K562 (cell line): ENCODE data around the gene MICU1. TPM values are rescaled to one million over a fixed set of nuclear protein-coding genes. Genes with fewer than 3 reads are reported as not detected.

Source experiments
- ATAC-seq: fragments of 200-7000 bp; cut with Tn5 transposase; 3 replicates; pipeline ENCODE4 v1.9.1; 2020; ENCODE audit warnings: moderate library complexity
- BruUV-seq: library from RNA; stranded (reverse); fragments of 400-500 nt; replicated peaks from 2 replicates; lab custom pipeline; 2021; lab: Mats Ljungman, UMichigan
- CTCF ChIA-PET: fragments of 300-600 bp; formaldehyde crosslinking; extraction: SDS; loops from one replicate; lab custom pipeline; 2021; ENCODE audit warnings: low intra/inter-chr PET ratio; lab: Yijun Ruan, JAX
- POLR2A ChIA-PET: fragments of 300-600, 350-650 bp; sonication (Branson Sonifier 250); formaldehyde crosslinking; extraction: SDS; loops from one replicate; lab custom pipeline; 2021; ENCODE audit warnings: antibody characterized with exemption, inconsistent platforms; lab: Yijun Ruan, JAX
- DNase-seq, 4 experiments: peaks; one replicate each; pipeline versions ENCODE4 v3.0.0 to v3.0.0-alpha.2; 2011 to 2018; ENCODE audit warnings: low spot score in 3 of 4, mixed read lengths in 3 of 4; ENCODE audit errors: extremely low read depth in 1 of 4
- FAIRE-seq: peaks from 2 replicates; lab custom pipeline; 2011; peaks lifted over from hg19 to GRCh38; lab: Jason Lieb, UNC
- H2AFZ ChIP-seq: 2 replicates; pipeline ENCODE4 v1.6.0; 2011; ENCODE audit warnings: low read depth, low read length, control low read depth, inconsistent platforms
- H3K27ac ChIP-seq: fragments of 200-600 bp; 3 replicates; pipeline ENCODE4 v1.8.0; 2011; ENCODE audit warnings: low read depth, mild to moderate bottlenecking, control low read depth, inconsistent platforms, low read length, moderate library complexity, mixed read lengths; ENCODE audit errors: extremely low read depth
- H3K27me3 ChIP-seq, 2 experiments: fragments of 300-600 bp in 1 of 2; 2 replicates in 1 of 2; 3 replicates in 1 of 2; pipeline versions ENCODE4 v1.6.0 to v1.8.0; 2011; ENCODE audit warnings: inconsistent platforms in 2 of 2, low read length in 2 of 2, mild to moderate bottlenecking in 1 of 2, mixed read lengths in 1 of 2, moderate library complexity in 1 of 2; ENCODE audit not compliant: control insufficient read depth in 2 of 2, insufficient read depth in 2 of 2
- H3K36me3 ChIP-seq: fragments of 300-600 bp; 3 replicates; pipeline ENCODE4 v1.8.0; 2011; ENCODE audit warnings: mild to moderate bottlenecking, low read length, inconsistent platforms; ENCODE audit not compliant: control insufficient read depth, insufficient read depth
- H3K4me1 ChIP-seq, 2 experiments: fragments of 200-600 bp in 1 of 2; replicated peaks in 1 of 2; 2 replicates in 1 of 2; 3 replicates in 1 of 2; pipeline versions ENCODE4 v1.5.1 to v1.8.0; 2011; ENCODE audit warnings: inconsistent platforms in 2 of 2, low read length in 2 of 2, mild to moderate bottlenecking in 1 of 2, mixed read lengths in 1 of 2, moderate library complexity in 1 of 2; ENCODE audit not compliant: control insufficient read depth in 2 of 2, insufficient read depth in 2 of 2
- H3K4me2 ChIP-seq: 2 replicates; pipeline ENCODE4 v1.6.1; 2011; ENCODE audit warnings: low read length, control low read depth, inconsistent platforms, mixed read lengths; ENCODE audit not compliant: insufficient read depth
- H3K4me3 ChIP-seq: fragments of 200-600 bp; sonication (generic), shearing (Covaris generic); 2 replicates; pipeline ENCODE4 v1.5.1; 2016; ENCODE audit warnings: control low read depth, inconsistent platforms
- H3K79me2 ChIP-seq: fragments of 200-600 bp; 3 replicates; pipeline ENCODE4 v1.8.0; 2011; ENCODE audit warnings: low read length, inconsistent platforms; ENCODE audit not compliant: control insufficient read depth, insufficient read depth
- H3K9ac ChIP-seq, 2 experiments: 2 replicates each; pipeline versions ENCODE4 v1.6.0 to v1.6.1; 2011; ENCODE audit warnings: low read depth in 2 of 2, low read length in 2 of 2, control low read depth in 1 of 2, inconsistent platforms in 1 of 2, mild to moderate bottlenecking in 1 of 2, mixed read lengths in 1 of 2; ENCODE audit not compliant: insufficient read depth in 1 of 2
- H3K9me1 ChIP-seq: one replicate; pipeline ENCODE4 v1.6.0; 2011; ENCODE audit warnings: inconsistent platforms, mild to moderate bottlenecking, low read length, moderate library complexity; ENCODE audit not compliant: control insufficient read depth, insufficient read depth
- H3K9me3 ChIP-seq: replicated peaks from 2 replicates; pipeline ENCODE4 v1.5.1; 2011; ENCODE audit warnings: low read depth, low read length, inconsistent platforms; ENCODE audit not compliant: control insufficient read depth, insufficient read depth
- H4K20me1 ChIP-seq: replicated peaks from 2 replicates; pipeline ENCODE4 v1.6.1; 2011; ENCODE audit warnings: low read length, inconsistent platforms, mixed read lengths; ENCODE audit not compliant: control insufficient read depth, insufficient read depth
- FOXK2 ChIP-seq, 2 experiments: fragments of 450-650 bp; IDR thresholded peaks in 1 of 2; conservative IDR thresholded peaks in 1 of 2; 2 replicates each; pipeline ENCODE4 v1.6.1; 2016; ENCODE audit warnings: low read depth in 2 of 2, mild to moderate bottlenecking in 1 of 2
- UBTF ChIP-seq, 2 experiments: IDR thresholded peaks; 2 replicates each; pipeline ENCODE4 v1.6.1; 2012; ENCODE audit warnings: improper control_type of control experiment in 2 of 2, low read depth in 2 of 2, low read length in 2 of 2, borderline replicate concordance in 1 of 2
- WGBS: fragments of 100-300 bp; shearing (Covaris generic); methylation state at CpG from one replicate; pipeline ENCODE4 v1.1.6; 2016; ENCODE audit warnings: low coverage, mixed read lengths; ENCODE audit not compliant: insufficient coverage; ENCODE audit errors: missing lambda C conversion rate; 5-methylcytosine and 5-hydroxymethylcytosine counted together
- in situ Hi-C: fragments of 300-500 bp; cut with MboI; formaldehyde crosslinking; loops from 4 replicates; pipeline ENCODE4 v1.15.0; 2018; ENCODE audit warnings: inconsistent platforms, mixed read lengths
- intact Hi-C: fragments of 100-400 bp; cut with micrococcal nuclease; formaldehyde crosslinking; loops from 2 replicates; pipeline ENCODE4 v1.14.2; 2022
- polyA plus RNA-seq, 8 experiments: library from polyadenylated mRNA; depleted of rRNA in 4 of 8; stranded (reverse) in 5 of 8; unstranded in 3 of 8; fragments of >200 nt; fragmentation: Nextera tagmentation in 2 of 8; fragmentation: Illumina TruSeq in 1 of 8; extraction: Ambion mirVana in 2 of 8; extraction: Trizol in 1 of 8; gene quantifications; 2 replicates each; pipeline versions ENCODE4 v1.2.1 to v1.2.3, GENCODE V29; 2011 to 2014; ENCODE audit warnings: inconsistent platforms in 1 of 8, missing spikeins in 1 of 8
- total RNA-seq, 7 experiments: library from RNA; depleted of rRNA in 6 of 7; stranded (reverse); fragments of >200 nt in 6 of 7; fragmentation: Illumina TruSeq in 2 of 7; extraction: Trizol in 2 of 7; gene quantifications; 2 replicates each; pipeline versions ENCODE4 v1.2.1 to v1.2.3, GENCODE V29; 2011 to 2021; ENCODE audit warnings: low replicate concordance in 1 of 7

MICU1 gene
- total and polyA plus RNA-seq, 9 of the 15 experiments (the other 6 are each of a cell fraction or from before 2014, with no cell fraction given) = 29.3 to 76.8 (median 48.4) TPM

DNA sequence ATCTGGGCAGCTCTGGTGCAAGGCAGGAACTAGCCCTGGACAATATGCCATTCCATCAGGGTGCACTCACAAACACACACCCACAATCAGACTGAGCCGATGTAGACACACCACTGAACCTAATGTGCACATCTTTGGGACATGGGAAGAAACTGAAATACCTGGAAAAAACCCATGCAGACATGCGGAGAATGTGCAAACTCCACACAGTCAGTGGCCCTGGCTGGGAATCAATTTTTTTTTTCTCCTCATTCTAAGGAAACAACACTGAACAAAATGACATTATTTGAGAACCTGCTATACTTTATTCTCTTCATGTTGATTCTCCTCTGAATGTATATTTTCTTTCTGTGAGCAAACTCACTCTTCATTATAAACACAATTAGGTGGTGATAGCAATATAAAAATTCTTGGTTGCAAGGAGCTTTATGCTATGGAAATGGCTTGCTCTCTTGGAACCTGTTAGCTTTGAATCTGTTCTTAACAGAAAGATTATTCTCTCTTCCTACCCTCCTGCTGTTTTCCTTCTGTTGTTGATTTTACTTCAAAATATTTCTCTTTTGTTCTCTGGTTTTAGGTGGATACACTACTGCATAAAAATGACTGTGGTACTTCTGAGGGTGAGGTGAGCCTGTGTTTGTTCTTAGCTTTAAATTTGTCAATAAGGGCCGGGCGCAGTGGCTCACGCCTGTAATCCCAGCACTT, 33.0 kb upstream of the MICU1 start:
- Histone ChIP-seq H3K4me1 (peaks cover 3 to 5% of the 10 kb centered on the region in 2 experiments; a peak in 2 of 5 replicates), H3K4me2 (no peak overlapping the region), H3K4me3 (no peak overlapping the region), H3K9ac (no peak overlapping the region)
- no peak for FAIRE-seq
- no peak for ATAC-seq
- CTCF ChIA-PET = no interaction called here
- no TSS peak for BruUV-seq
- in situ Hi-C loops = no loop called here
- TF ChIP-seq UBTF (IDR thresholded peaks at IDR 0.05; ENCODE audit: borderline replicate concordance in 1 of 2, low read depth in 2 of 2, low read length in 2 of 2) (no peak), FOXK2 (conservative IDR thresholded peaks at IDR 0.05 in 1 of 2, IDR thresholded peaks at IDR 0.05 in 1 of 2; ENCODE audit: low read depth in 2 of 2) (0 out of 4 replicates have a peak, but pooled peaks of 1 of the 2 experiments have one; percentile 28)
- TF ChIP-seq, all 486 proteins: peak for 1
- Histone ChIP-seq H3K27ac (no peak overlapping the region), H3K79me2 (no peaks in the 10 kb centered on the region), H2AFZ (peak overlapping the region; percentile 11; the same call in 1 of the 2 replicates), H3K27me3 (no peaks in the 10 kb centered on the region), H4K20me1 (no peaks in the 10 kb centered on the region), H3K36me3 (no peaks in the 10 kb centered on the region), H3K9me1 (no peaks in the 10 kb centered on the region), H3K9me3 (no peaks in the 10 kb centered on the region)
- 58% methylated on average over 5 of the region's 5 CpGs for WGBS
- intact Hi-C loops = no loop called here
- POLR2A ChIA-PET = interaction anchor here (0.6 to 1.6 kb wide), 6 partner anchors 9 to 38 kb away, joined by 3 to 6 read pairs (median 3); no protein-coding TSS in a partner anchor
- no peak for DNase-seq
